HepG2 (cell line): ENCODE data around the gene CCDC33. TPM values are rescaled to one million over a fixed set of nuclear protein-coding genes. Genes with fewer than 3 reads are reported as not detected.
A peak's percentile ranks its signal among the peaks of the same experiment; 100 is the strongest.

Experiments used
- ATAC-seq: fragments of 200-7000 bp; cut with Tn5 transposase; 3 replicates; pipeline ENCODE4 v1.9.1; 2020; ENCODE audit warnings: mild to moderate bottlenecking, moderate library complexity
- BruUV-seq: library from RNA; stranded (reverse); fragments of 400-500 nt; replicated peaks from 2 replicates; lab custom pipeline; 2021; lab: Mats Ljungman, UMichigan
- CTCF ChIA-PET: fragments of 300-600 bp; formaldehyde crosslinking; extraction: SDS; loops from one replicate; lab custom pipeline; 2021; ENCODE audit warnings: low total read pairs, inconsistent platforms, low intra/inter-chr PET ratio; lab: Yijun Ruan, JAX
- POLR2A ChIA-PET: fragments of 350-600 bp; sonication (Branson Sonifier 250); formaldehyde crosslinking; loops from one replicate; lab custom pipeline; 2020; ENCODE audit warnings: antibody characterized with exemption, inconsistent platforms; lab: Yijun Ruan, JAX
- DNase-seq: peaks from one replicate; pipeline ENCODE4 v3.0.0-alpha.2; 2015; ENCODE audit warnings: low spot score
- FAIRE-seq: peaks from 3 replicates; lab custom pipeline; 2011; peaks lifted over from hg19 to GRCh38; lab: Jason Lieb, UNC
- H2AFZ ChIP-seq: one replicate; pipeline ENCODE4 v1.6.1; 2011; ENCODE audit warnings: low read length, inconsistent platforms
- H3K27ac ChIP-seq: fragments of 300-600 bp; 3 replicates; pipeline ENCODE4 v1.8.0; 2011; ENCODE audit warnings: mixed run types, mild to moderate bottlenecking, mixed read lengths, low read length, inconsistent platforms; ENCODE audit not compliant: insufficient read depth; ENCODE audit errors: extremely low read length
- H3K27me3 ChIP-seq, 2 experiments: fragments of 200-600 bp in 1 of 2; 2 replicates in 1 of 2; 3 replicates in 1 of 2; pipeline versions ENCODE4 v1.6.0 to v1.8.0; 2011; ENCODE audit warnings: low read length in 2 of 2, mild to moderate bottlenecking in 2 of 2, moderate library complexity in 2 of 2, inconsistent platforms in 1 of 2; ENCODE audit not compliant: insufficient read depth in 2 of 2, control insufficient read depth in 1 of 2
- H3K36me3 ChIP-seq, 2 experiments: fragments of 200-600 bp in 1 of 2; replicated peaks in 1 of 2; 2 replicates in 1 of 2; 3 replicates in 1 of 2; pipeline versions ENCODE4 v1.5.1 to v1.8.0; 2011; ENCODE audit warnings: low read length in 2 of 2, inconsistent platforms in 1 of 2; ENCODE audit not compliant: insufficient read depth in 2 of 2, control insufficient read depth in 1 of 2
- H3K4me1 ChIP-seq: 2 replicates; pipeline ENCODE4 v1.5.1; 2012; ENCODE audit warnings: low read length, inconsistent platforms; ENCODE audit not compliant: insufficient read depth
- H3K4me2 ChIP-seq: 2 replicates; pipeline ENCODE4 v1.6.0; 2011; ENCODE audit warnings: low read depth, low read length, inconsistent platforms
- H3K4me3 ChIP-seq, 3 experiments: fragments of 200-600 bp in 1 of 3; sonication (generic), shearing (Covaris generic) in 1 of 3; replicated peaks in 1 of 3; 2 replicates each; pipeline ENCODE4 v1.5.1; 2011 to 2016; ENCODE audit warnings: low read length in 3 of 3, inconsistent platforms in 2 of 3, low read depth in 2 of 3, mild to moderate bottlenecking in 2 of 3, control low read depth in 1 of 3, mixed read lengths in 1 of 3; ENCODE audit not compliant: insufficient read depth in 1 of 3
- H3K79me2 ChIP-seq: one replicate; pipeline ENCODE4 v1.6.1; 2011; ENCODE audit warnings: low read length, inconsistent platforms; ENCODE audit not compliant: insufficient read depth
- H3K9ac ChIP-seq: 2 replicates; pipeline ENCODE4 v1.6.0; 2011; ENCODE audit warnings: mild to moderate bottlenecking, low read depth, low read length, inconsistent platforms; ENCODE audit not compliant: insufficient read depth
- H3K9me3 ChIP-seq: 2 replicates; pipeline ENCODE4 v1.5.1; 2012; ENCODE audit warnings: mild to moderate bottlenecking, low read length
- H4K20me1 ChIP-seq: 2 replicates; pipeline ENCODE4 v1.6.0; 2011; ENCODE audit warnings: inconsistent platforms, mild to moderate bottlenecking, low read length, moderate library complexity; ENCODE audit not compliant: insufficient read depth
- CC2D1A ChIP-seq: sonication (generic); formaldehyde crosslinking; IDR thresholded peaks from 2 replicates; pipeline ENCODE4 v1.8.1; 2023; ENCODE audit warnings: mild to moderate bottlenecking, missing genetic modification reagents
- E2F1 ChIP-seq: sonication (generic); formaldehyde crosslinking; IDR thresholded peaks from 2 replicates; pipeline ENCODE4 v1.5.0; 2020; ENCODE audit warnings: missing genetic modification reagents
- ELF3 ChIP-seq: IDR thresholded peaks from 2 replicates; pipeline ENCODE4 v1.6.1; 2016; ENCODE audit warnings: missing genetic modification reagents, missing compliant biosample characterization
- ETV5 ChIP-seq: IDR thresholded peaks from 2 replicates; pipeline ENCODE4 v1.6.1; 2018; ENCODE audit warnings: missing biosample characterization, missing genetic modification reagents, inconsistent platforms, borderline replicate concordance
- GATA4 ChIP-seq: sonication (generic); IDR thresholded peaks from 2 replicates; pipeline ENCODE4 v1.6.1; 2016; ENCODE audit warnings: antibody characterized with exemption, low read depth, borderline replicate concordance
- HINFP ChIP-seq: sonication (generic); formaldehyde crosslinking; IDR thresholded peaks from 2 replicates; pipeline ENCODE4 v1.4.0; 2020; ENCODE audit warnings: low read depth, mild to moderate bottlenecking, missing genetic modification reagents
- KLF9 ChIP-seq: IDR thresholded peaks from 2 replicates; pipeline ENCODE4 v1.6.1; 2016; ENCODE audit warnings: low read depth
- SNAPC5 ChIP-seq: sonication (generic); formaldehyde crosslinking; IDR thresholded peaks from 2 replicates; pipeline ENCODE4 v1.8.1; 2023; ENCODE audit warnings: mild to moderate bottlenecking, missing genetic modification reagents, borderline replicate concordance
- ZBTB34 ChIP-seq: sonication (generic); formaldehyde crosslinking; IDR thresholded peaks from 2 replicates; pipeline ENCODE4 v1.8.0; 2022; ENCODE audit warnings: mild to moderate bottlenecking, missing genetic modification reagents
- ZNF740 ChIP-seq: sonication (generic); formaldehyde crosslinking; IDR thresholded peaks from 2 replicates; pipeline ENCODE4 v1.4.0; 2020; ENCODE audit warnings: missing genetic modification reagents
- ZNF800 ChIP-seq: sonication (generic); formaldehyde crosslinking; IDR thresholded peaks from 2 replicates; pipeline ENCODE4 v1.4.0; 2020; ENCODE audit warnings: missing genetic modification reagents
- WGBS: methylation state at CpG from one replicate; pipeline ENCODE4 v1.1.6; 2017; ENCODE audit warnings: low lambda C conversion rate; 5-methylcytosine and 5-hydroxymethylcytosine counted together
- in situ Hi-C: cut with HindIII; loops from 2 replicates; pipeline ENCODE4 v1.10.0; 2017; ENCODE audit warnings: low pct_unique_long_range_greater_than_20kb; ENCODE audit not compliant: extremely low pct_ligation_motif_present
- intact Hi-C: fragments of 100-400 bp; cut with micrococcal nuclease; formaldehyde crosslinking; loops from one replicate; pipeline ENCODE4 v1.10.0; 2022; ENCODE audit not compliant: unreplicated experiment
- polyA plus RNA-seq, 8 experiments: library from polyadenylated mRNA; depleted of rRNA in 3 of 8; stranded (reverse) in 7 of 8; unstranded in 1 of 8; fragments of >200 nt; fragmentation: Illumina TruSeq in 4 of 8; extraction: Trizol in 4 of 8; gene quantifications; 2 replicates each; pipeline versions ENCODE4 v1.2.1 to v1.2.3, GENCODE V29; 2011 to 2016; ENCODE audit warnings: low read depth in 4 of 8, missing spikeins in 1 of 8, mixed read lengths in 1 of 8; ENCODE audit not compliant: insufficient read depth in 1 of 8
- total RNA-seq, 5 experiments: library from RNA; depleted of rRNA; stranded (reverse); fragments of >200 nt; fragmentation: Illumina TruSeq; extraction: Trizol; gene quantifications; 2 replicates each; pipeline ENCODE4 v1.2.3, GENCODE V29; 2016; ENCODE audit warnings: low read depth in 1 of 5

CCDC33 gene
- total and polyA plus RNA-seq, 2 of the 13 experiments (the other 11 are each of a cell fraction or from before 2014, with no cell fraction given), result 0.30 TPM; not detected in 1

- in situ Hi-C loops (no loop called here), intact Hi-C loops (no loop called here)
- Histone ChIP-seq H3K9ac (no peak overlapping the region), H3K36me3 (no peaks in the 10 kb centered on the region), H2AFZ (no peak overlapping the region), H3K4me3 (no peak overlapping the region), H3K4me2 (no peak overlapping the region), H3K79me2 (no peaks in the 10 kb centered on the region), H3K27me3 (peaks cover 3 to 28% of the 10 kb centered on the region in 2 experiments; a peak in 2 of 5 replicates), H3K4me1 (peaks cover 9% of the 10 kb centered on the region), H3K27ac (no peak overlapping the region), H4K20me1 (no peaks in the 10 kb centered on the region), H3K9me3 (no peaks in the 10 kb centered on the region)
- peak; percentile 62; the same call in 1 of the 2 replicates for TF ChIP-seq ETV5 (CRISPR knock-in tag)
- TF ChIP-seq SNAPC5 (CRISPR knock-in tag), result no peak
- TF ChIP-seq ZNF740, result no peak
- no peak for TF ChIP-seq E2F1 (CRISPR knock-in tag)
- POLR2A ChIA-PET, result no interaction called here
- DNase-seq (no peak), ATAC-seq (no peak), FAIRE-seq (no peak)
- whole genome bisulfite sequencing, result 2% methylated on average over 4 of the region's 5 CpGs
- BruUV-seq, result no TSS peak
- CTCF ChIA-PET, result no interaction called here
Observed at GRCh38 chr15:74315626-74316025, 79.5 kb downstream of the CCDC33 start.

- H4K20me1 ChIP-seq, result no peaks in the 10 kb centered on the region
- H3K9ac ChIP-seq, result no peak overlapping the region
- H3K79me2 ChIP-seq, result no peaks in the 10 kb centered on the region
- intact Hi-C loops (no loop called here), in situ Hi-C loops (no loop called here)
- CTCF ChIA-PET, result no interaction called here
- no peak overlapping the region for H3K4me2 ChIP-seq
- POLR2A ChIA-PET, result no interaction called here
- H2AFZ ChIP-seq, result no peak overlapping the region
- no TSS peak for BruUV-seq
- peaks cover 9% of the 10 kb centered on the region for H3K4me1 ChIP-seq
- DNase-seq, result no peak
- H3K36me3 ChIP-seq, result no peaks in the 10 kb centered on the region
- 16% methylated on average over 5 of the region's 13 CpGs for WGBS
- H3K27me3 ChIP-seq, result peaks cover 3 to 24% of the 10 kb centered on the region in 2 experiments; a peak in 2 of 5 replicates
- ATAC-seq, result no peak
- no peak for FAIRE-seq
- no peak overlapping the region for H3K27ac ChIP-seq
- no peak overlapping the region for H3K4me3 ChIP-seq
- H3K9me3 ChIP-seq, result no peaks in the 10 kb centered on the region
- TF ChIP-seq ZNF800 (CRISPR knock-in tag) (no peak), ZBTB34 (CRISPR knock-in tag) (no peak), GATA4 (no peak), KLF9 (CRISPR knock-in tag) (no peak), ELF3 (CRISPR knock-in tag) (no peak), HINFP (CRISPR knock-in tag) (no peak), CC2D1A (CRISPR knock-in tag) (no peak)
Observed at GRCh38 chr15:74316141-74316540, 80.0 kb downstream of the CCDC33 start.
